HG02938 (cell line): ENCODE measurements around the gene CNOT6L.
"Not testable (repeated sequence)": the region's sequence is repeated elsewhere in the genome, so short reads cannot be mapped to it uniquely, and the experiment has no call there.

Source experiments
- ATAC-seq: cut with Tn5 transposase; IDR thresholded peaks from one replicate; pipeline ENCODE4 v1.9.1; 2021; ENCODE audit warnings: mild to moderate bottlenecking, moderate library complexity; ENCODE audit not compliant: unreplicated experiment

The CNOT6L gene

DNA sequence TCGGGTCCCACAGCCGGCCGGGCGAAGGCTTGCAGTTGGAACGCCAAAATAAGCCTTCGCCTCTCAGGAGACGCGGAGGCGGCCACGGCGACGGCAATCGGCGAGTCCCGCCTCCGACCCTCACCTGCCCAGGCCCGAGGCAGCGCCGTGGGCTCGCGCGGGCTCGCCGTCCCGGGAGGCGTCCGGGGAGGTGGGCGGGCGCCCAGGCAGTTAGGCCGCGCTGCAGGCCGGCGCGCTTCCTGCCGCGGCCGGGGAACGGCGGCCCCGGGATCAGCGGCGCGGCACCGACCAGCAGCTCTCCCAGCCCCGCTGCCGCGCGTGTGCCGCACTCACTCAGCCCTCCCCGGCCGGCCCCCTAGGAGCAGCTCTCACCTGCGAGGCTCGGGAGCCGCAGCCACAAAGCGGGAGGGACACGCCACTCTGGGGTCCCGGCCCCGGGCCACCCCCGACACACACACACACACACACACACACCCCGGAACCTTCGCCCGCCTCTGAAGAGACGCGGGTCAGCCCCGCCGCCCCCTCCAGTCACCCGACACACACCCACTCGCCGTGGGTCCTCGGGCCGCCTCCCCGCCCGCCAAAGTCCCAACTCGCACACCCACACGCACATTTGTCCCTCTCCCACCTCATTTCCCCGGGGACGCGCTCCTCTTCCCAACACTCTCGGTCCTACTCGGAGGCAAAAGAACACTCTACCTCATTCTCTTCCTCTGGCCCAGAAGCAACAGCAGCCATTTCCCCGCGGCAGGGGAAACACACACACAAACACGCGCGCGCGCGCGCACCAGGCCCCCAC, at the start of gene CNOT6L:
Gene CNOT6L, minus strand, starts transcription at position 767 of the 802 bp plus-strand sequence. Its CDS starts 60 bp downstream, at position 707.
- peak; percentile 12 for ATAC-seq

DNA sequence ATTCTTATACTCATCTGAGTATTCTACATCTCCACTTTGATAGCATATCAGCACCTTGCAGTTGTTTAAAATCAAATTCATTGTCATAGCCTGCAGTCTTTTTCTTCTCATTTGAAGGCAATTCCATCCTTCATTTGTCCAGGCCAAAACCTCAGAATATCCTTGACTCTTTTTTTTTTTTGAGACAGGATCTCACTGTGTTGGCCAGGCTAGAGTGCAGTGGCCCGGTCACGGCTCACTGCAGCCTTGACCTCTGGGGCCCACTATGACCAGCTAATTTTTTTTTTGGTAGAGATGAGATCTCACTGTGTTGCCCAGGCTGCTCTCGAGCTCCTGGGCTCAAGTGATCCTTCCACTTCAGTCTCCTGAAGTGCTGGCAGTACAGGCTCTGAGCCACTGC, 46.1 kb upstream of the CNOT6L start:
- ATAC-seq, result no peak

DNA sequence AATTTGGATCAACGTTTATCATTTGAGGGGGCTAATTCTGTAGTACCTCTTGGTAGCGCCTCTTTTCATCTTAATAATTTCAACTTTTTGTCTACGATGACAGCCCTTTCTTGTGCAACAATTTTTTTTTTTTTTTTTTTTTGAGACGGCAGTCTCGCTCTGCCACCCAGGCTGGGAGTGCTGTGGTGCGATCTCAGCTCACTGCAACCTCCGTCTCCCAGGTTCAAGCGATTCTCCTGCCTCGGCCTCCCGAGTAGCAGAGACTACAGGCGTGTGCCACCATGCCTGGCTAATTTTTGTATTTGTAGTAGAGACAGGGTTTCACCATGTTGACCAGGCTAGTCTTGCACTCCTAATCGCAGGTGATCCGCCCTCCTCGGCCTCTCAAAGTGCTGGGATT, 44.2 kb upstream of the CNOT6L start:
- not testable (repeated sequence) for ATAC-seq

DNA sequence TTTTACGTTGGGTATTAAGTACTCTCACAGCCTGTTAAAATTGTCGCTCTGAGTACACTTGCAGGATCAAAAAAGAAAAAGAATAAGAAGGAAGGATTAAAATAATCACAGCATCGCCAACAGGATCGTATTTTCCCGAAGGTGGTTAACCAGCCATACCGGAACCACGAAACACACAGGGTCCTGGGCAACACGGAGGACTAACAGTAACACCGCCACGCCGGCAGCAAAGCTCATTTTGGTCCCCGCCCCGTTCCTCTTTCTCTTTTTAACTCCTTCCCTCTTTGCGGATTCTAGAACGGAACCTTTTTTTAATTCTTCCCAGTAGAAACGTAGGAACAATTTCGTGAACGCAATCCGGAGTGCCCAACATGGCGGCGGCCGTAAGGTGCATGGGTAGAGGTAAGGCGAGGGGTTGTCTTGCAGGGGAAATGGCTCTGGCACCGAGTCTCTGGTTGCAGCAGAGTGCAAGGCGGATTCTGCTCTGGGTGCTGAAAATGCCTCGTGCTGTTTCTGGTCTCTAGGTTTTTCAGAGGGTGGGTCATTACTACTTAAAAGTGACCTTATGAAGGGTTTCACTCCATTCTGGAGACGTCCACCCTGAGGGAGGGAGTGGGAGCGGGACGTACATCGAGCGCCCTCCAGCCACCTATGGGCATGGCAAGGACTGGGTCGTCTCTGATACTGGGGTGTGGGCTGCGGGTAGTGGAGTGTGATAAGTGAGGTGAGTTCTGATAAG, 43.5 kb upstream of the CNOT6L start, which contains the start of gene MRPL1:
Gene MRPL1, plus strand, starts transcription at position 353 of the 739 bp plus-strand sequence. Its CDS starts 19 bp downstream, at position 372.
- peak; percentile 75 for ATAC-seq

DNA sequence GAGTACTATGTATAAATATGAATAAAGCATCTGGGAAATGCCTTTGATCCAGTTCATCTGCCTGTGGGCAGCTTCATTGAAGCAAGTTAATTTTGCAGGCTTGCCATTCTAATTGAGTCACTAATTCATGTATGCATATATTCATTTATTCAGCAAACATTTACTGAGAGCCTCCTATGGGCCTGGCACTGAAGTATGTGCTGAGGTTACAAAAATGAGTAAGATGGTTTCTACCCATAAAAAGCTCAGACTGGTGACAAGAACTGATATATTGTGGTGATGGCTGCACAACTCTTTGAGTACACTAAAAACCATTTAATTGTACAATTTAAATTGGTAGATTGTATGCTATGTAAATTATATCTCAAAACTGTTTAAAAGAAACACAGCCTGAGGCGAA, 42.3 kb upstream of the CNOT6L start:
- no peak for ATAC-seq

DNA sequence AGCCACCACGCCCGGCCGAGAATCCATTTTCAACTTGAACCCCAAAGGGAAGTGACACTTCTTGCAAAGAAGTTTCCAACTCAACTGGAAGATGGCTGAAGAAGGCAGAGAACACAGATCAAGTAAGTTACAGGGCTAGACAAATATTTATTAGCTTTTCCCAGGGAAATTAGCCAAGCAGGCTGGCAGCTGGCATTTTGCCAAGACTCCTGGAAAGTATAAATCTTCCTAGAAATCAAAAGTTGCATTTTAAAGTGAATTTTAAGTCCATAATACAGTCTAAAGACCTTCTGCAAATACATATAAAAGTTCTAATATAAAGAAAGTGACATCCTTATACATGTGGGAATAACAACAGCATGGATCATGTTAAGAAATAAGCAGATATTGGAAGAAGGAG, 40.1 kb upstream of the CNOT6L start:
- no peak for ATAC-seq

DNA sequence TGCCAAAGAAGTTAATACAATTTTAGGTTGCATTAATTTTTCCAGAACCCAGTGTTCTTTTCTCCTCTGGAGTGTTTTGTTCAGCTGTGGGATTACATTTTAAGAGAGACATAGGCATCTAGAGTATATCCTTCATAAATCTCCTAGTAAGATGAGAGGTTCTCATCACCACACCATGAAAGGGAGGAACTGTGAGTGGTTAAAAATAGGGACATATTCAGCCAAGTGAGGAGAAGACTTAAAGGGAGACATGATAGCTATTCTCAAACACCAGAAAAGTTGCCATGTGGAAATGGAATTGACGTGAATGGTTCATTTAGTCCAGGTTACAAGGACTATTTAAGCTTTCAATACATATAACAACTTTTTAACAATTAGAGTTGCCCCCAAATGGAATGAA, 37.0 kb upstream of the CNOT6L start:
- ATAC-seq, result no peak

DNA sequence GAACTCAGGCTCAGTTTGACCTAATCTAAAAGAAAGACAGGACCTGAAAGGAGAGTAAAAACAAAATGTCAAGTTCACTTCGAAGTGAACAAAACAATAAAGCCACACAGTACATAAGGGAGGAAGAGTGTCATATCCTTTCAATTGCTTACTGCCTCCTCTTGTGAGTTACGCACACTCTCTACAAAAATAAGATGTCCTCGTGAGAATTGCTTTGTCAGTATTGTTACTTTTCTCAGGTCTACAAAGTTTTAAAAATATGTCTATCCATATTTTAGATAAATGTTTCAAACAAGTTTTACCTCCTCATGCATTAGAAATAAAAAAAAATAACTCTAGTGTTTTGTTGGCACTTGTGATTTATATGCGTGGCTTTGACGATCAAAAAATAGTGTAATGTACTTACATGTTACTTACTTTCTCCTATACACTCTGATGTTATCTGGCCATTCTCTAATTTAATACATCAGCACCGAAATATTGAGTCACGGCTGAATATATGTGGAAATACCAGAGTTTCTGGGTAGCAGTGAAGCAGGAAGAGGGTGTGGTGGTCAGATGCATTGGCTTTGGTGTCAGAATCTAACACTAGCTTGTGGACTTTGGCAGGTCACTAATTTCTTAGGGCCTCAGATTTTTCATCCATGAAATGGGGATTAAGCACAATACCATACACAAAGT, 35.4 kb upstream of the CNOT6L start:
- ATAC-seq, result no peak

DNA sequence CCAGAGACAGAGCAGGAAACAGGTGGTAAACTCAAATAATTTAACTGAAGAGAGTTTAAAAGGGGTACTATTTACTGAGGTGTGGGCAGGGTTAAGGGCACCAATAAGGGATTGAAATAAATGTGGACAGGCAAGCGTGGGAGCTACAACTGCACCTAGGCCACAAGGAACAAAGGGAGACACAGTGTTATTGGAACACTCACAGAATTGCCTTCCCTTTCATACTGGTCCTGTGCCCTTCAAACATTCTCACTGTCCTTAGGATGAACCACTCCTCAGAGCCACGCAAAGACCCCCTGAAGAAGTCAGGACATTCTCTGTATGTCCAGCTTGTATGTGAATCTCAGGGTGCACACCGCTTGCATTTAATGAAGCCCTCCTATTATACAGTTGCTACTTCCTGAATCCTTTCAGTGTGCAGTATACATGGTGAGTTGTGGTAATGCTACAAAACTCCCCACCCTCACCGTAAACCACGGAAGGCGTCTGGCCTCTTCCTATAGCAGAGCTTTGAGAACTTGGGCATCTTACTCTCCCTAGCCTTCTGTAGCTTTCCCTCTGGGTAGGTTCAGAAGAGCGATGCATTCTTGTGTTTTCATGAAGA, 33.8 kb upstream of the CNOT6L start:
- peak; percentile 97 for ATAC-seq

DNA sequence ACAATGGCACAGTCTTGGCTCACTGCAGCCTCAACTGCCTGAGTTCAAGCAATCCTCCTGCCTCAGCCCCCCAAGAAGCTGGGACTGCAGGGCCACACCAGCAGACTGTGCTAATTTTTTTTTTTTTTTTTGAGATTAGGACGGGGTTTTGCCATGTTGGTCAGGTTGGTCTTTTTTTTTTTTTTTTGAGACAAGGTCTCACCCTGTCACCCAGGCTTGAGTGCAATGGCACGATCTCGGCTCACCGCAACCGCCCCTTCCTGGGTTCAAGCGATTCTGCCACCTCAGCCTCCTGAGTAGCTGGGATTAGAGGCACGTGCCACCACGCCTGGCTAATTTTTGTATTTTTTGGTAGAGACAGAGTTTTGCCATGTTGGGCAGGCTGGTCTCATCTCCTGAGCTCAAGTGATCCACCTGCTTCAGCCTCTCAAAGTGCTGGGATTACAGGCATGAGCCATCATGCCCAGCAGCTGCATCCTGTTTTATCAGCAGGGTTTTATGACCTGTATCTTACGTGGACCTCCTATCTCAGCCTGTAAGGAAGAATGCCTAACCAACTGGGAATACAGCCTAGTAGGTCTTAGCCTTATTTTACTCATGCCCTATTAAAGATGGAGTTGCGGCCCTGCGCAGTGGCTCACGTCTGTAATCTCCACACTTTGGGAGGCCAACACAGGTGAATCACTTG, 30.3 kb upstream of the CNOT6L start:
- no peak for ATAC-seq

DNA sequence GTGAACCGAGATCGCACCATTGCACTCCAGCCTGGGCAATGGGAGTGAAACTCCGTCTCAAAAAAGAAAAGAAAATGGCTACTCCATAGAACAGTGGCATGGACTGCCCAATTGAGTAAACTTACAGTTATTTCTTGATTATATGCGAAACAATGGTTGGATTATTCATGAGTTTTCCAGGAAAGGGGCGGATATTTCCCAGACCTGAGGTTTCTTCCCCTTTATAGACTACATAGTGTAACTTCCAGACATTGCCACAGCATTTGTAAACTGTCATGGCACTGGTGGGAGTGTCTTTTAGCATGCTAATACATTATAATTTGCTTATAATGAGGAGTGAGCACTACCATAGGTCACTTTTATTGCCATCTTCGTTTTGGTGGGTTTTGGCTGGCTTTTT, 29.3 kb upstream of the CNOT6L start:
- ATAC-seq, result no peak

DNA sequence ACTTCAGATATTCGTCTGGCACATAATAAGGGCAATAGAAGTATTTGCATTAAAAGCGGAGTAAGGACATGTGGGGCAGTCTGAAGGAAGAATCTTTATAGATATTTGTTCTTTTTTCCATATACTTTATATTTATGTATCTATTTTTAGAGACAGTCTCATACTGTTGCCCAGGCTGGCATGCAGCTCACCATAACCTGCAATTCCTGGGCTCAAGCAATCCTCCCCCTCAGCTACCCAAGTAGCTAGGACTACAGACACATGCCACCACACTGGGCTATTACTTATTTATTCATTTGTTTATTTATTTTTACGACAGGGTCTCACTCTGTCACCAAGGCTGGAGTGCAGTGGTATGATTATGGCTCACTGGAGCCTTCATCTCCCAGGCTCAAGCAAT, 26.8 kb upstream of the CNOT6L start:
- ATAC-seq, result no peak

DNA sequence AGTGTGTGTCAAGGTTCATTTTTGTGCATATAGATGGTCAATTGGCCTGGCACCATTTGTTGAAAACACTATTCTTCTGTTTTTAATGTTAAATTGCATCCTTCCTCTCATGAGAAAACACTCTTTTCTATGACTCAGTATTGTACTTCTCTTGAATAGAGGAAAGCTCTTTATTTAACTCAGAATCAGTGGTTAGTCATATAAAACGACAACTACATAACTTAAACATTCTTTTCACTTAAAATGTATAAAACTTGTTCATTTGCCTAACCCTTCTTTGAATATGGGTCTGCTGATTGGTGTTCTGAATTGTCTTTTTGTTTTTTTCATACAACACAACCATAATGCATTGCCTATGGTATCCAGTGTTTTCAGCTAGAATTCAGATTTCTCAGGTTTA, 26.2 kb upstream of the CNOT6L start:
- ATAC-seq, result no peak

DNA sequence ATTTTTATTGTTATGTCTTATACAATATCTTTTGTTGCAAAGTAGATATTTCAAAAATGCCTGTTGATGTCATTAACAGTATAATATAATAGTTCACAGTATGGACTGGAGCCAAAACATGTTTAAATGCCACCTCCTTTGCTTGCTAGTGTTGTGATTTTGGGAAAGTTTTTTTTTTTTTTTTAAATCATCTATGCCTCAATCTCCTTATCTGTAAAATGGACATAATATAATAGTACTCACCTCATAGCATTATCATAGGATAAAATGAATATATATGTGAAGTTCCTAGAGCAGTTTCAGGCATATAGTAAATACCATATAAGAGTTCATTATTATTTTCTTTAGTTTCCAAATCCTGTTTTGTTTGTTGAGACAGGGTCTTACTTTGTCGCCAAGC, 25.2 kb upstream of the CNOT6L start:
- no peak for ATAC-seq

DNA sequence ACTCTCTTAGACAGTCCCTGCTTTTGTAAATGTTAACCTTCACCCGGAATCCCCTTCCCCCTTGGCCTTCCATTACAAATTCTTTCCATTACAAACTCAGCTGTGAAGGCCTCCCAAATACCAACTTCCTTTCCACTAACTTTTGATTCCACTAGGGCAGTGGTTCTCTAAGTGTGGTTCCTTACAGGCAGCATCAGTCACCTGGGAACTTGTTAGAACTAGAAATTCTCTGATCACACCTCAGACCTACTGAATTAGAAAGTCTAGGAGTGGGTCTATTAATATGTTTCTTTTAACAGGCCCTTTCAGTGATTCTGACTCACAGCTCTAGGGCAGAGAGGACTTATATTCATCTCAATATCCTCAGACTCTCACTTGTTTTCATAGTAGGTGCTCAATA, 24.5 kb upstream of the CNOT6L start:
- ATAC-seq, result no peak

DNA sequence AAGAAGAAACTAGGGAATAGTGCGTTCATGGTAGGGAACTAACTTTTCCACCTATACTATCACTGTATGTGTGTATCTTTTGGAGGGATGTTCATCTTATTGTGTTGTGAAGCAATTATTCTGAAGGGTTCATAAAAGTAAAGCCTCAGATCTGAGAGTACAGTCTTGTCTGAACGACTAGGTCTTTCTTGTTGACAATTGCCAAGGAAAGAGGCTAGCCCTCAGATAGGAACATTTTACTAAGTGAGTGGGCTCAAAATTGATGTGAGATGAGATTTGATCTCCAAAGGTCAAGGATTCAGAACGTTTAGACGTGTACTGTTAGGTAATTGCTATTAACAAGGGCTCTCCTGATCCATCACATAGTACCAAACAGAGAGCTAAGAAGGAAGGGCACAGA, 15.2 kb upstream of the CNOT6L start:
- no peak for ATAC-seq

DNA sequence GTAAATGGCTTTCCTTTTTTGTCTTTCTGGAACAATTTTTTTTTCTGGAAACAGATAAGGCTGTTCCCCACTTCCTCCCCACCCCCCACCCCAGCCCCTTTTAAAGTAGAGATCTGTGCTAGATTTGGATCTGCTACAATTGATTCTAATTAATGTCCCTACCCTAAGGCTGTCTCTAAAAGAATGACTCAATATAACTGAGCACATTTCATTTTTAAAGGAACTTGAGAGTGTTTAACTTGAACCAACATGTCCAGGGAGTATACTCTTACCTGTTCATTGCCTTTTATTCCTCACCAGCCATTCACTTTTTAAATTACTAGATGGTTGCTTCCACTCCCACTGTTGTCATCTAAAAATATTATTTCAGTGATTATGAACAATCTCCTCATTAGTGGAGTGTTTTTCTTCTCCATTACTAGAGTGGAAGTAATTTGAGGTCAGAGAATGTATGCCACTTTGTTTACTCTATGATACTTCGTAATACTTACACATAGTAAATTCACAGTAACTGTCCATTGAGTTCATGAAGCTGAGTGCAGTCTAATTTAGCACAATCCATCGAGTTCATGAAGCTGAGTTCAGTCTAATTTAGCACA, 14.1 kb upstream of the CNOT6L start:
- no peak for ATAC-seq

DNA sequence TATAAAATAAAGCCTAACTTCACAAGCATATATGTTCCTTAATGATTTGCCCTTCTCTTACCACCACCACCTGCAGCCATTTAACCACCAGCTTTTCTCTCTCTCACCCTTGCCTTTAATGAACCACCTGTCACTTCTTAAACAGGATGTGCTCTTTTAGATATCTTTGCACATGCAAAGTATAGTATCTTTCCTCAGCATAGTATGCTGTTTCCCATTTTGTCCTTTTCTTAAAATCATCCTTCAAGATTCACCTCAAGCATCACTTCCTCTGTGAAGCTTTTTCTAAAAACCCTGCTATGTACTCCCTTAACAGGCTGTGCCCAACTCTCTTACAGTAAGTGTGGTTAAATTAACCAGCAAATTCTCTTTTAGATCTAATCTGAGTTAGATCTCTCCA, 8.2 kb upstream of the CNOT6L start:
- ATAC-seq, result peak; percentile 78

DNA sequence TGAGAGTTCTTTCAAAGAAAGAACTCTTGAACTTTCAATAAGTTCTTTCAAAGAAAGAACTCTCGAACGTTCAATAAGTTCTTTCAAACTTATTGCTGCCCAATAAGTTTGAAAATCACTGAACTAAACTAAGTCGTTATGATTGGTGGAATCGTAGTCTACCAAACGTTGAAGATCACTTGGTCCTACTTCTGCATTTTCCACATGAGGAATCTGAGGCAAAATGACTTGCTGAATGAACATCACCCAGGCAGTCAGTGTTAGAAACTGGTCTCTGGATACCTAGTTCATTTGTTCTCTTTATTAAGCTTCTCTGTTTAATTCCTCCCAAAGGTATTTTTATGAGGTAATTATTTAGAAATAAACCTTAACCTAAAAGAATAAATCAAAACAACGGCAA, 7.1 kb upstream of the CNOT6L start:
- ATAC-seq, result no peak

DNA sequence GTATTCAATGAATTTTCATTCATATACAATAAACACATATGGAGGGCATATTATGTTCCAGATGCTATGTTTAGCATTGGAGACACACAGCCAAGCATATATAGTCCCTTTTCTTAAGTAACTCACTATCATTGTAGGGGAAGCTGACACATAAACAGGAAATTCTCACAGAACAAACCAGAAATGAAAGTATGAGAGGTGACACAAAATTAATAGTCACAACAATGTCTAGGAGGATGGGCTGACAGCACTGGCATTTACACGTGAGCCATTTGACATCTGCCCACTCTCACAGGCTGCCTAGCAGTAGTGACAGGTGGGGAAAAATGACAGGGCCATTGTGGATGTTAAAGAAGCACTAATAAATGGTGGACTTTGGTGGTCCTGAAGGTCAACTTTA, 2.6 kb upstream of the CNOT6L start:
- ATAC-seq, result no peak
